Activated T-helper 1 cell treated with Interleukin-2 at 50 U/mL for 16 hours (primary cell): ENCODE data around the gene OXCT1.
"Not testable (repeated sequence)": the region's sequence is repeated elsewhere in the genome, so short reads cannot be mapped to it uniquely, and the experiment has no call there.

Experiments
- DNase-seq: peaks from one replicate; pipeline ENCODE4 v3.0.0-alpha.2; 2020; ENCODE audit warnings: low read depth

Gene OXCT1

DNA sequence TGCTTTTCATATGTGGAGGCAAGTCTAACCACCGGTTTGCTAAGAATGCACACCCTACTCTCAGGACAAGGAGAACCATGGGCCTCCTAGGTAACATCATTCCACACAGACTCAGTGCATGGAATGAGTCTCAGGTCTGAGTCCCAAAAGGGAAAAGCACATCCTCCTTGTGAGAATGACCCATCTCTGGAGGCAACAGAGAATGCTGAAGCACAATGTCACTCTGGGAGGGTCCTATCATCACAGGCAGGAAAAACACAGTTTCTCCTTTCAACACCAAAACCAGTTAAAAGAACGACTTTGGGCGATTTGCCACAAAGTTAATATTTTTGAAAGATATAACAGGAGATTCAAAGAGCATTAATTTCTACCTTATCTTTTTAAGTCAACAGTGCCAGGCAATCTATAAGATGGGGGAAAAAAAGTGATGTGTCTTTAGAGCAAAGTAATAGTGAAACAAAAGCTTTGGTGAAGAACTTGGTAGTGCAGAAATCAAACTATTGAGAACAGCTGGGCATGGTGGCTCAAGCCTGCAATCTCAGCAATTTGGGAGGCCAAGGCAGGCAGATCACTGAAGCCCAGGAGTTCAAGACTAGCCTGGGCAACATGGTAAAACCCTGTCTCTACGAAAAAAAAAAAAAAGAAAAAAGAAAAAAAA, 97.3 kb downstream of the OXCT1 start:
- DNase-seq = no peak

DNA sequence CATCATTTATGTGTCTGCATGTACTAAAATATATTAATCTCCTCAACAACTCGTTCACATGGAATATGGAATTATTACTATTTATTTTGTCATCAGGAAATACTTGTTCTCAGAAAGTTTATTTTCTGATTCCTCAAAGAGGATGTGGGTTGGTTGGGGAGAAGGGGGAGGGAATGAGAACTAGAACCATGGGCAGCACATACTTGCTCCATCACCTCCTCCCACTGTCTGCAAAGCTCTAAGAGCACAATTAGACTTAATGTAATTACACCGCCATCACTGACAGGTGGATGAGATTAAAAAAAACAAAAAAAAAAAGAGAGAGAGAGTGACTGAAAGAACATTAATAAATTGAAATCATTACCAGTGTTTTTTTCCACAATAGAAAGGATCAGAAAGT, 98.2 kb downstream of the OXCT1 start:
- no peak for DNase-seq

DNA sequence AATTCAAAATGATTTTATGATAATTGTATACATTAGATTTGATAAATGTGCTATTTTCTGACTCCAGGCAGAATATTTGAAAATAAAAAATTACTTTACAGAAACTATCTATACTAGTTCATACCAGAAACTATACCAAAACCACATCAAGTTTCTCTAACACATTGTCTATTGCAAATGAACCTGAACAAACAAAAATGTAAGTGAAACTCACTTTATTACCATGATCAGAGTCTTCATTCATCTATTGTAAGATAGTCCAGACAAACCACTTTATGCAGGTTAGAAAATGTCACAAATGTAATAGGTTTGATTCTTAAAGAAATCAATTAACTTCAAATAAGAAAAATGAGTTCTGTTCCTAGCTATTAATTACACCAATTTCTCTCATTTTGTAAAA, 99.4 kb downstream of the OXCT1 start:
- no peak for DNase-seq

DNA sequence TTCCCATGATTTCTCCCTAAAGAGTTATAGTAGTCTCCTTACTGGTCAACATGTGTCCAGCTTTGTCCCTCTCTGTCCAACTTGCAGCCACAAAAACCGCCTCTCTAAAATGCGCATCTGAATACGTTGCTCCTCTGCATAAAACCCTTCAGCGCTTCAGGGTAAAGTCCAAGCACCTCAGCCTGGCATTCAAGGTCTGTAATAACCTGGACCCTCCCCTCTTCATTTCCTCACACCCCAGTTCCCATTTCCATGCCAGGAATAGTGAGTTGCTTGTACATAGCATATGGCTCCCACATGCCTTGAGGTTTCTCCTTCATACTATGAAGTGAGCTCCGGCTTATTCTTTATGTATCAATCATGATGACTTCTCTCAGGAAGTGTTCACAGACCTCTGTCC, 101.5 kb downstream of the OXCT1 start:
- no peak for DNase-seq

DNA sequence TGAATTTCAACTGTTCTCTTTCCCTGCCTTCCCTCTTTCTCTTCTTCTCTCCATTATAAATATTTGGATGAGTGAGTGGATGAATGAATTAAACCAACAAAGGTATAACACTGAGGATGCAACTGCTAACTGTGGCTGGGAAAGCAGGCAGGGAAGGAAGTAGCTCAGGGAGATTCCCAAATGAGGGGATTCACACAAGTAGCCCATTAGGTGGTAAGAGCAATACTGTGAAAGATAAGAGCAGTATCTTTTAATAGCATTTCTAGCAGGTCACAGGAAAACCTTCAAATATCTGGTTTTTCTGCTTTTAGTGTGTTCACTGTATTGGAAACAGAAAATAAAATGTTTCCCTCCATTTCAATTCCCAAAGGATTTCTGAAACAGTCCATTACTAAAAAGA, 105.6 kb downstream of the OXCT1 start:
- DNase-seq = no peak

DNA sequence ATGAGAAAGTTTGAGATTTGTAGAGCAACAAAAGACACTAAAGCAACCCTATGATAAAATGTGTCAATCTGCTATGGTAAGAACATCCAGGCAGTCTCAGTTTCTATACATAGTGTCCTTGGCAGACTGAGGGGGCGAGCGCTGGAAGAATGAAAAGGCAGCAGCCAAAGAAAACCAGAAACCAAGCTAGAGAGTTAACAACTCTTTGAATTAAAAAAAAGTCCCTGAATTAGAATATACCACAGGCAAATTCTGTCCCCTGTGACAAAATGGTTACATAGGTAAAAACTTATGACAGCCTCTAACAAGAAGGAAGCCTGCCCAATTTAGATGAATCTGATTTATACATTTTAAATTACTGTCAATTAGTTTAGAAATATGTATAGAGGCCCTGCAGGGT, 106.7 kb downstream of the OXCT1 start:
- DNase-seq = no peak

DNA sequence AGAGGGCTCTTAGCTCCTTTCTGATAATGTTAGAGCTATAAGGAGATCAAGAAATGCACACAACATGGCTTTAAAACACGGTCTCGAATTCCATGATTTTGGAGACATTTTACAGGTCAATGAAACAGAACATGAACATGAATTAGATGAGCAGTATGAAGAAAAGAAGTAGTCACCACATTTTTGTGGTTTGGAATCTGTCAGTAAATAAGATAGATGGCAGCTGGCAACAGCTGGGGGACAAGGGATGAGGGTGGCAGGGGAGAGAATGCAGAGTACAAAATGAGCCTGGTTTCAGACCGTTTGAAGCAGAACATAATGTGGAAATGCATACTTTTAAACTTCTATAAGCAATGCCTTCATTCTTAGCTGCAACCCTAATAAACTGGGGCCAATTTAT, 107.1 kb downstream of the OXCT1 start:
- DNase-seq = no peak

DNA sequence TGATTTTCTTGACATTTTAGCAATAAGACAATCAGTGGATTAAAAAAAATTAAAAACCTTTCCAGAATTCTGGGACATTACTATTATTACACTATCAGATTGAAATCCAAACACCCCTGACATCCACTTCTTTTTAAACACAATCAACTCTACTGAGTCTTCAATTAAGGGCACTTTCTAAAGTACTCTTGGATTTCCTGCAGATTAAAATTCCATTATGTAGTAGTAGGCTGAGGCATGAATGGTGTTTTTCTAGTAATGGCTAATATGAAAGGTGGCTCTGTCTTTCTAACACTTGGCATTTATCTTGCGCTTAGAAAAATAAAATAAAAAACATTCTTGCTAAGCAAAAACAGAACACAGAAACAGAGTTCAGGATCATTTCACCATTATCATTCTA, 107.8 kb downstream of the OXCT1 start:
- no peak for DNase-seq

DNA sequence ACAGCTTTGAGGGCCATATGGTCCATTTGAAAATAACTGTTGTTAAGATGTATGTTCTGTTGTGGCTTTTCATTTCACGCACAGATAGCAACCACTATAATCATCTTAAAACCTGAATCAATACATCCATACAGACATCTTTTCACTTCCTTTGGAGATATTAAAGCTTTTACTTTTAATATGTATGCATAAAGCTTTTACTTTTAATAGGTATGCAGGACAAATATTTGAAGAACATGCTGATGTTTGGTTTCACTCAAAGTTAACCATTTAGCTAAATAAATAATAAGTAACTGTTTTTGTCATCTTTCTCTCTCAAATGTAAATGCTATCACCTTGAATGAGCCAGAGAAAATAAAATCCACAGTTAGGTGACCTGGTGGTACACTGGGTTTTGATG, 108.6 kb downstream of the OXCT1 start:
- DNase-seq = no peak

DNA sequence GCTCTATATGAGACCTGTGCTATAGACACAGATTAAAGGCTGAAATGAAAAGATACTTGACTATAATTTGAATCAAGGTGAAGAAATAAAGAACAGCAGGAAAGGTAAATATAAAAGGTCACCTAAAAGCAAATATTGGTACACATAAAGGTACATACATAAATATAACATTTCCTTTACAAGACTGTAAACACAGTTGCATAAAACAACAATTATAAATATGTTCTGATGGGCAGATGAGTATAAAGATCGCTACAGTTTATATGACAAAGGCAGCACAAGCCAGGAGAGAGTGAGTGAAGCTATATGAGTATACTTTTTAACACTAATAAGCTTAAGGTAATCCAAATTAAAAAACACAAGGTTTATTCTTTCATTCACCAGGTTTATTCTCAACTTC, 114.5 kb downstream of the OXCT1 start:
- DNase-seq = no peak

DNA sequence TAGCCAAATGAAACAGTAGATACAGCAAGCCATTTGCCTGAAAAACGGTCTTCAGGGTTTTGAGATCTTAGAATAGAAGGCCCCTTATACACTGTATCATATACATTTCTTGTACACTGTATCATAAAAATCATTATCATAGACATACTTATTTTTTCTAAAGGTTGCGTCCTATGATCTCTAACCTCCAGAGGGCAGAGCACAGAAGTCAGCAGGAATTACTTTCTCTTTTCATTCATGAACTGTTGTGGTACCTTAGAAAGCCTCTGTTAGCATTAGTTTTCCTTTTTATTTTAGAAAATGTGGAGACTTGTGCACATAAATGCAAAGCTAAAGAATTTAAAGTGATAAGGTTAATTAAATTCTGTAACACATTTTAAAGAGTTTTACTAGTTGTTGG, 115.4 kb downstream of the OXCT1 start:
- no peak for DNase-seq

DNA sequence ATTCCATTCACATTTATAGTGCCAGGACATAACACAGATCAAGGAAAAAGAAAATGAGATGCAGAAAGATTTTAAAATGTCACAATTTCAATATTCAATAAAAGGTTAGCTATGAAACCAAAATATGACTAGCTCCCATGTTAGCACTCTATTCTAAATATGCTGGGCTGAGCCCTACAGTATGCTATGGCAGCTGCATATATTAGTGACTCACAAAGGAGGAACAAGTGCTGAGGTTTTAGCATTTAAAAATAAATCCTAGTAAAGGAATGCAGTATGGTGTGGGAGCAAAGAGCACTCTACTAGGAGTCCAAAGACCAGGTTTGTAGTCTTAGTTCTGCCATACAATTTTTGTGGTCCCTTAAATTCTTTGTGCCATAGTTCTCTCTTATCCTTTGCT, 118.4 kb downstream of the OXCT1 start:
- no peak for DNase-seq

DNA sequence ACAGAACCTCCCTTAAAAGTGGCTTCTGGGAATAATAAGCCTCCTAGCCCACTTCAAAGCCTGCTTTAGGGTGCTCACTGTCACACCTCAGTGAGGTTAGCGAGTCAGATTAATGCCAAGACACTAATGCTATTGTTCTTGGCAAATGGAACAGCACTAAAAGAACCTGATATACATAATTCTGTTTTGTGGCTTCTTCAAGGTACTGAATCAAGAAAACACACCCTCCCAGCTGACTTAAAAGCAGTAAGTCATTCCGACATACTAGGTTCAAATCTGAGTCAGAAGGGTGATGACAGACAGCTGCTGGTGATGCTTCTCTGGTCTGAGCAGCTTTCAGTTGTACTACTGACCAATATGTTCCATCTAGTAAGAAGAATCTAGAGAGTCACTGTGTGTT, 121.6 kb downstream of the OXCT1 start:
- no peak for DNase-seq

DNA sequence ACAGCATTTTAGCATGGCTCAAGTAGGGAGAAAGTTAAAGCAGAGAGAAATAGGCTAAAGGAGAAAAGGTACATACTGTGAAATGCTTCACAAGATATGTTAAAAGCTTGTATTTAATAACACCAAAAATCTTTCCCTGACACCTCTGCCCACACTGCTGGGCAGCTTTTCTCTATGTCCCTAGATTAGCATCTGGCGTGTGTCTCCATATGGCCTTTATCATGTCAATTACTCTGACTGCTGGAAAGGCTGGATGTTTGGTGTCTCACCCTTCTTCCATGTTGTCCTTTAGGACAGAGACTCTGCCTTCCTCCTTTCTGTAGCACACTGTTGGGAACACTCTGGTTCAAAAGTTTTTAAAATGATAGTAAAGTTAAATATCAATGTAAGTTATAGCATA, 122.5 kb downstream of the OXCT1 start:
- no peak for DNase-seq

DNA sequence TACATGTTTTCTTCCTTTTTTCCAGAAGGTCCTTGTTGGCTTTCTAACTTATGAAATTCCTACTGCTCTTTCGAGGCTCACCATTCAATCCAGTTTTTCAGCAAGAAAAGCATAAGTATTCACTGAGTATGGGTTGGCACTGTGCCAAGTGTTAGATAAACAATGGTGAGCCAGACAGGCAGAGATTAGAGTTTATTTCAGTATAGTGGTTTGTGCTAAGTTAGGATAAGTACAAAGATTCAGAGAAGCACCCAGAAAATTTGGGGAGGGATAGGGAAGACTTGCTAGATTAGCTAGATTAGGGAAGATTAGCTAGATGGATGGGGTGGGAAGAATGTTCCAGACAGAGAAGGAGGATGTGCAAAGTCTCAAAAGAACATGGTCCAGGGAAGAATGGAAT, 122.9 kb downstream of the OXCT1 start:
- no peak for DNase-seq

DNA sequence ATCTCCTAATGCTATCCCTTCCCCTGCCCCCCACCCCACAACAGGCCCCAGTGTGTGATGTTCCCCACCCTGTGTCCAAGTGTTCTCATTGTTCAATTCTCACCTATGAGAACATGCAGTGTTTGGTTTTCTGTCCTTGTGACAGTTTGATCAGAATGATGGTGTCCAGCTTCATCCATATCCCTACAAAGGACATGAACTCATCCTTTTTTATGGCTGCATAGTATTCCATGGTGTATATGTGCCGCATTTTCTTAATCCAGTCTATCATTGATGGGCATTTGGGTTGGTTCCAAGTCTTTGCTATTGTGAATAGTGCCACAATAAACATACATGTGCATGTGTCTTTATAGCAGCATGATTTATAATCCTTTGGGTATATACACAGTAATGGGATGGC, 127.6 kb downstream of the OXCT1 start:
- not testable (repeated sequence) for DNase-seq

DNA sequence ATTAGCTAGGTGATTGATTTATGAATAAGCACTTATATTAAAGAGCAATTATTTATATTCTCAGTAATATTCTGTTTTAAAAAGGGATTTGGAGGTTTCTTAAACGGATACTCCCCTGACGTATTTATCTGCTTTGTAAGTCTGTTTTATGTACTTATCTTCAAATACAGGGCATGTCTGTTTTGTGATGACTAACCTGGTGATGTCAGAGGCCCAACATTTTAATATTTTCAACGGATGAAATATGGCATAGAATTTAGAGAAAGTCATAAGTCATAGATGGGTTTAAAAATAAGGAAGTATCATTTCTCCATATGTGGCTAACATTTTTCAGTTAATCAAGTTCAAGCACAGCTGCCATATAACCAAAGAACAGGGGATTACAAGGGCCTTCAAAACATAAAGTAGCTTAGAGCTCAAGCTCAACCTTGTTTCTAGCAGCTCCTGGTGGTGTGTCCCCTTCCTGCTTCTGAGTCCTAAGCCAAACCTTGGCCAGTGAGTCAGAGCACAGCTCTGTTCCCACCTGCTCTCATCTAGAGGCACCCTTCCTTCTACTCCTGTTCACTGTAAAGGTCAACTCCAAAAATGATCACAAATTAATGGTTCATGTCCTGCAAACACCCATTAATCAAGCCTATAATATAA, 131.4 kb downstream of the OXCT1 start:
- no peak for DNase-seq

DNA sequence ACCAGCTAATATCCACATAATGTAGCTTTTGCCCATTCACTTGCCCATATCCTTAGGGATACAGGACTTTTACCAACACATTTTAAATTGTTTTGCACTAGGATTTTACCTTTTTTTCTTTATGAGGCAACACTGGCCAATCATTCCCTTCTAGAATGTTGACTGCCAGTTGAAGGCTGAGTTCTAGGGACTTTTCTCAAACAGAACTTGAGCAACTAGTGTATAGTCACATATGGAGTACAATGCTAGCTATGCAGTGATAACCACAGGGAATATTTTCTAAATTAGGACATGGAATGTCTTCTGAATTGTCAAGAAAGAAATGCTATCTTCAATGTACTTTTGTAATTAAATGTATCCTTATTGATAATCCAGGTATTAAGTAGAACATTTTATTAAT, 133.6 kb downstream of the OXCT1 start:
- DNase-seq = no peak

DNA sequence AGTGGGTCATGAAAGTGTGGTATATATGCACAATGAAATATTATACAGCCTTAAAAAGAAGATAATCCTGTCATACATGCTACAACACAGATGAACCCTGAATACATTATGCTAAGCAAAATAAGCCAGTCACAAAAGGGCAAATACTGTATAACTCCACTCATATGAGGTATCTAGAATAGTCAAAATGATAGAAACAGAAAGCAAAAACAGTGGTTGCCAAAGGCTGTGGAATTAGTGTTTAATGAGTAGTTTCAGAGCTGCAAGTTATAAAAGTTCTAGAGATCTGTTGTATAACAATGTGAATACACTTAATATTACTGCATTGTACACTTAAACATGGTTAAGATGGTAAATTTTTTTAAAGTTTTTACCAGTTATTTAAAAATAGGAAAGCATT, 135.0 kb downstream of the OXCT1 start:
- DNase-seq = no peak

DNA sequence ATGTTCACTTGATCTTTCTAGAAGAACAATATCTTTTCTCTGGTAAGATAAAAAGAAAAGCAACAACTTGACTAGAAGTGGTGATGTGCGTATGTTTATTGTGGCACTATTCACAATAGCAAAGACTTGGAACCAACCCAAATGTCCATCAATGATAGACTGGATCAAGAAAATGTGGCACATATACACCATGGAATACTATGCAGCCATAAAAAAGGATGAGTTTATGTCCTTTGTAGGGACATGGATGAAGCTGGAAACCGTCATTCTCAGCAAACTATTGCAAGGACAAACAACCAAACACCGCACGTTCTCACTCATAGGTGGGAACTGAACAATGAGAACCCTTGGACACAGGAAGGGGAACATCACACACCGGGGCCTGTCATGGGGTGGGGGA, 140.8 kb downstream of the OXCT1 start:
- DNase-seq = not testable (repeated sequence)

DNA sequence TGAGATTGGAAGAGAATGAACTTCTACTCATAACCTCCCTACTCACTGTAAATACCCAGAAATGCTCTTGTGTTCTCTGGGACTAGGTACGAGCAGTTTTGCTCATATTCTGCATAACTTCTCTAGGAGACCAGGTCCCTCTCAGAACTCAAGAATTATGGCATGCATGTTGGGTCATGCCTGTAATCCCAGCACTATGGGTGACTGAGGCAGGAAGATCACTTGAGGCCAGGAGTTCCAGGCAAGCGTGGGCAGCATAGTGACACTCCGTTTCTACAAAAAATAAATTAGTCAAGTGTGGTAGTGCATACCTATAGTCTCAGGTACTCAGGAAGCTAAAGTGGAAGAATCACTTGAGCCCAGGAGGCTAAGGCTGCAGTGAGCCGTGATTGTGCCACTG, 141.9 kb downstream of the OXCT1 start:
- DNase-seq = no peak

DNA sequence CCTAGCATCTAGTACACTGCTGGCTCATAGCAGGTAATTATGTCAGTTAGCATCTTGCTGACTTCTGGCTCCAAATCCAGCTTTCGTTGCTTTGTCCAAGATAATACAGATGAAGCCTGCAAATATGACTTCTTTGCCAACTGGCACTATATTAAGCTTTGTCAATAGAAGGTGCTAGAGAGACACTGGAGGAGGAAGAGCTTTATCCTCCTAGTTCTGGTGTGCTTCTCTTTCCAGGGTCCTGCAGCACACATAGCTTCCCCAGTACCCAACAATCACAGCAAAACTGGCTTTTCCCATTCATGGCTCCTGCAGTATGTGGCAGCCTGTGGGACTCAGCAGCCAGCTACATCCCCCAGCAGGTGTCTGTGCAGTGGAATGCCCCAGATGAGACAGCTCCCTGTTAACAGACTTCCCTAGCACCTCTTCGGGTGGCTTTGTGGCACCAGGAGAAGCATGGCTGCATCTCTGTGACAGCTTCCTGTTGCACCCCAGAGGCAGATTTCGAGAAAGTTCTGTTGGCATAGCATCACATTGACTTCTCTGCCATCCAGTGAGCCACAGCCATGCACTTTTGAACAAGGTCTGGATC, 147.8 kb downstream of the OXCT1 start:
- no peak for DNase-seq

DNA sequence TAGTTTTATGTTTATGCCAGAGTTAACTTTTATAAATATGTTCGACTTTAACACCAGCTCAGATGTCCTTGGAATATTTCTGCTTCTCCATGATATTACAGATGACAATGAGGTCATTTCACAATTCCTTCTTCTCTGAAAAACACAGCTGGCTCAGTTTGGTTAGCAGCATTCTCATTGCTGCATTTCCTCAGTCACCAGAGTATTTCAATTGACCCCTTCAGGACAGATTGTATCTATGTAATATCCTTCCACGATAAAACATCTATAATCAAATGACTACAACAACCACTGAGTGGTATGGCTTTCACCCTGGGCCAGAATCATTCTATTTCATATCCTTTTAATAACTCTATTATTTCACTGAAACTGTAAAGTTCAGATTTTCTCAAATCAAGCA, 148.7 kb downstream of the OXCT1 start:
- no peak for DNase-seq

DNA sequence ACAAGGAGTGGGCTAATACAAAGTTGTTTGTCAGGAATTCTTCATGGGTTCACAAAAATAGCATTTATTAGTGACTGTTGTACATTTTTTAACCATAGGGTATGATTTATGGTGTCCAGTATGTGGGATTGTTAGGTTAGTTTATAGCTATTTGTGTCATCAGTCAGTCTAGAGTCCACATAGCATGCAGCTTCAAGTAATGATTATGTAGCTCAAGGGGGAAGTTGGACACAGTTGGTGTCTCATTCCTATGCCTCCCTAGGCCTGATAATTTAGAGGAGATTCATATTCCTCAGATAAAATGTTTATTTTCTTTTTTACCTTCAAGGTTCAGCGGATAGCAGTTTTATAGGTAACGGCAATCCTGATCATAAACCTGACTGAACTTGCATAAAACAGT, 153.8 kb downstream of the OXCT1 start:
- DNase-seq = no peak
